H9 (cell line): Measurements from ENCODE around the gene PKN3. TPM values are rescaled to one million over a fixed set of nuclear protein-coding genes. Genes with fewer than 3 reads are reported as not detected.

Experiments
- DNase-seq: peaks from one replicate; pipeline ENCODE4 v3.0.0-alpha.2; 2017
- H2AFZ ChIP-seq: one replicate; pipeline ENCODE4 v1.6.1; 2013; ENCODE audit warnings: mild to moderate bottlenecking, low read length, control low read depth, moderate library complexity
- H2AK5ac ChIP-seq: 2 replicates; pipeline ENCODE4 v1.6.1; 2013; ENCODE audit warnings: low read length, control low read depth, mixed read lengths; ENCODE audit not compliant: insufficient read length
- H2BK120ac ChIP-seq: one replicate; pipeline ENCODE4 v1.6.1; 2013; ENCODE audit warnings: low read depth, mild to moderate bottlenecking, low read length, control low read depth, inconsistent platforms; ENCODE audit not compliant: poor library complexity, severe bottlenecking
- H2BK12ac ChIP-seq: 2 replicates; pipeline ENCODE4 v1.6.1; 2013; ENCODE audit warnings: low read length, control low read depth, mixed read lengths, low read depth; ENCODE audit not compliant: insufficient read length
- H2BK15ac ChIP-seq: 2 replicates; pipeline ENCODE4 v1.6.1; 2013; ENCODE audit warnings: low read depth, low read length, control low read depth
- H2BK20ac ChIP-seq: one replicate; pipeline ENCODE4 v1.6.1; 2013; ENCODE audit warnings: low read depth, mild to moderate bottlenecking, low read length, control low read depth, inconsistent platforms; ENCODE audit not compliant: poor library complexity, severe bottlenecking
- H2BK5ac ChIP-seq: 2 replicates; pipeline ENCODE4 v1.6.1; 2013; ENCODE audit warnings: low read length, control low read depth, mixed read lengths; ENCODE audit not compliant: insufficient read length
- H3K14ac ChIP-seq: 2 replicates; pipeline ENCODE4 v1.6.1; 2013; ENCODE audit warnings: low read length, control low read depth; ENCODE audit not compliant: insufficient read depth
- H3K18ac ChIP-seq: 2 replicates; pipeline ENCODE4 v1.6.1; 2013; ENCODE audit warnings: low read depth, mild to moderate bottlenecking, mixed read lengths, low read length, control low read depth; ENCODE audit not compliant: insufficient read length
- H3K23ac ChIP-seq: 2 replicates; pipeline ENCODE4 v1.6.1; 2013; ENCODE audit warnings: low read length, control low read depth, mixed read lengths, low read depth; ENCODE audit not compliant: insufficient read length
- H3K23me2 ChIP-seq: 2 replicates; pipeline ENCODE4 v1.6.1; 2013; ENCODE audit warnings: low read depth, mild to moderate bottlenecking, mixed read lengths, low read length, control low read depth; ENCODE audit not compliant: insufficient read length, poor library complexity, severe bottlenecking
- H3K27ac ChIP-seq: 2 replicates; pipeline ENCODE4 v1.5.1; 2013; ENCODE audit warnings: low read length, control low read depth, mixed read lengths, low read depth; ENCODE audit not compliant: insufficient read length
- H3K27me3 ChIP-seq: 2 replicates; pipeline ENCODE4 v1.6.1; 2013; ENCODE audit warnings: low read length, control low read depth, inconsistent platforms; ENCODE audit not compliant: insufficient read depth
- H3K4ac ChIP-seq: 2 replicates; pipeline ENCODE4 v1.6.1; 2013; ENCODE audit warnings: low read depth, mild to moderate bottlenecking, control low read depth, inconsistent platforms, low read length, moderate library complexity
- H3K4me1 ChIP-seq: 2 replicates; pipeline ENCODE4 v1.6.1; 2013; ENCODE audit warnings: low read length, control low read depth, inconsistent platforms; ENCODE audit not compliant: insufficient read depth
- H3K4me2 ChIP-seq: 2 replicates; pipeline ENCODE4 v1.6.1; 2013; ENCODE audit warnings: low read length, control low read depth, mixed read lengths; ENCODE audit not compliant: insufficient read length, insufficient read depth
- H3K56ac ChIP-seq: 2 replicates; pipeline ENCODE4 v1.6.1; 2013; ENCODE audit warnings: low read depth, mild to moderate bottlenecking, mixed read lengths, low read length, control low read depth; ENCODE audit not compliant: insufficient read length
- H3K79me1 ChIP-seq: 2 replicates; pipeline ENCODE4 v1.6.1; 2013; ENCODE audit warnings: low read depth, mild to moderate bottlenecking, moderate library complexity, low read length, control low read depth, inconsistent platforms; ENCODE audit not compliant: insufficient read depth, poor library complexity, severe bottlenecking
- H3K79me2 ChIP-seq: 2 replicates; pipeline ENCODE4 v1.6.1; 2013; ENCODE audit warnings: low read length, control low read depth, inconsistent platforms; ENCODE audit not compliant: insufficient read depth
- H3K9ac ChIP-seq: 2 replicates; pipeline ENCODE4 v1.6.1; 2013; ENCODE audit warnings: low read length, control low read depth, mixed read lengths; ENCODE audit not compliant: insufficient read length; ENCODE audit errors: extremely low read depth
- H3K9me3 ChIP-seq: one replicate; pipeline ENCODE4 v1.6.1; 2013; ENCODE audit warnings: low read depth, low read length, inconsistent platforms; ENCODE audit not compliant: control insufficient read depth
- H3T11ph ChIP-seq: one replicate; pipeline ENCODE4 v1.6.1; 2013; ENCODE audit warnings: mild to moderate bottlenecking, low read length, control low read depth, inconsistent platforms
- H4K20me1 ChIP-seq: one replicate; pipeline ENCODE4 v1.6.1; 2013; ENCODE audit not compliant: control insufficient read depth, insufficient read length, insufficient read depth
- H4K5ac ChIP-seq: 2 replicates; pipeline ENCODE4 v1.6.1; 2013; ENCODE audit warnings: low read depth, mild to moderate bottlenecking, mixed read lengths, low read length, control low read depth; ENCODE audit not compliant: insufficient read length
- H4K8ac ChIP-seq: replicated peaks from 2 replicates; pipeline ENCODE4 v1.6.1; 2013; ENCODE audit warnings: low read length, control low read depth, mixed read lengths, low read depth; ENCODE audit not compliant: insufficient read length
- H4K91ac ChIP-seq: 2 replicates; pipeline ENCODE4 v1.6.1; 2013; ENCODE audit warnings: low read depth, mild to moderate bottlenecking, moderate library complexity, mixed read lengths, low read length, control low read depth; ENCODE audit not compliant: insufficient read length
- H3K27ac Mint-ChIP-seq, 3 experiments: 2 replicates in 2 of 3; 3 replicates in 1 of 3; pipeline ENCODE4 v1.8.0; 2020 to 2021; ENCODE audit warnings: mixed read lengths in 3 of 3, mild to moderate bottlenecking in 1 of 3, moderate library complexity in 1 of 3
- H3K27me3 Mint-ChIP-seq: 2 replicates; pipeline ENCODE4 v1.8.0; 2021; ENCODE audit warnings: low read depth, mild to moderate bottlenecking, moderate library complexity, mixed read lengths
- H3K36me3 Mint-ChIP-seq, 3 experiments: 2 replicates in 2 of 3; 3 replicates in 1 of 3; pipeline ENCODE4 v1.8.0; 2020 to 2021; ENCODE audit warnings: low read depth in 3 of 3, mixed read lengths in 3 of 3; ENCODE audit not compliant: insufficient read depth in 1 of 3
- H3K4me1 Mint-ChIP-seq, 2 experiments: 2 replicates each; pipeline ENCODE4 v1.8.0; 2020; ENCODE audit warnings: mixed read lengths in 2 of 2
- H3K4me3 Mint-ChIP-seq, 2 experiments: 2 replicates in 1 of 2; 3 replicates in 1 of 2; pipeline ENCODE4 v1.8.0; 2020 to 2021; ENCODE audit warnings: mild to moderate bottlenecking in 2 of 2, mixed read lengths in 2 of 2, moderate library complexity in 1 of 2
- H3K9me3 Mint-ChIP-seq, 2 experiments: 2 replicates in 1 of 2; 3 replicates in 1 of 2; pipeline ENCODE4 v1.8.0; 2020; ENCODE audit warnings: mild to moderate bottlenecking in 2 of 2, mixed read lengths in 2 of 2, moderate library complexity in 1 of 2
- CTCF ChIP-seq: fragments of 200-600 bp; sonication (generic); conservative IDR thresholded peaks from 3 replicates; pipeline ENCODE4 v1.8.0; 2021; ENCODE audit warnings: antibody characterized with exemption, mild to moderate bottlenecking
- WGBS: extraction: QIAGEN DNeasy Blood & Tissue Kit; methylation state at CpG from one replicate; pipeline ENCODE4 v1.1.7; 2013; ENCODE audit warnings: missing lambda C conversion rate, low lambda C conversion rate, mixed read lengths; ENCODE audit not compliant: insufficient read length; ENCODE audit errors: extremely low coverage; 5-methylcytosine and 5-hydroxymethylcytosine counted together
- total RNA-seq: library from RNA; stranded (reverse); gene quantifications from 2 replicates; pipeline ENCODE4 v1.2.1, GENCODE V29; 2021

Gene PKN3
- total RNA-seq, 1 experiment from 2014 or later: 25.0 TPM

- Mint-ChIP-seq H3K4me3 (no peak overlapping the region), H3K27me3 (no peaks in the 10 kb centered on the region), H3K36me3 (peaks cover 0 to 9% (median 8%) of the 10 kb centered on the region in 3 experiments; a peak in 4 of 7 replicates), H3K27ac (no peak overlapping the region), H3K9me3 (no peaks in the 10 kb centered on the region), H3K4me1 (no peaks in the 10 kb centered on the region)
- no peak for DNase-seq
- Histone ChIP-seq H3K56ac (no peak overlapping the region), H2AFZ (no peak overlapping the region), H2BK20ac (no peak overlapping the region), H3K14ac (no peak overlapping the region), H3K18ac (no peak overlapping the region), H4K8ac (no peak overlapping the region), H2BK15ac (no peak overlapping the region), H4K5ac (no peak overlapping the region), H4K20me1 (peaks cover 3% of the 10 kb centered on the region), H3K27me3 (no peaks in the 10 kb centered on the region), H2AK5ac (no peak overlapping the region), H3T11ph (no peak overlapping the region), H2BK12ac (no peak overlapping the region), H3K4me1 (no peaks in the 10 kb centered on the region), H3K79me2 (no peaks in the 10 kb centered on the region), H3K4me2 (no peak overlapping the region), H3K9ac (no peak overlapping the region), H3K23ac (no peak overlapping the region), H3K23me2 (no peaks in the 10 kb centered on the region), H2BK5ac (no peak overlapping the region), H2BK120ac (no peak overlapping the region), H3K9me3 (no peaks in the 10 kb centered on the region), H3K79me1 (no peaks in the 10 kb centered on the region), H3K27ac (no peak overlapping the region), H4K91ac (no peak overlapping the region), H3K4ac (no peak overlapping the region)
- no CpG with 5 or more reads among the region's 22 CpGs for WGBS
- no peak for TF ChIP-seq CTCF
These were observed 48.8 kb downstream of the PKN3 start for GRCh38 chr9:128750926-128751595.
